HG02973 (cell line): ENCODE data around the gene TPPP2.
"Not testable (repeated sequence)": the region's sequence is repeated elsewhere in the genome, so short reads cannot be mapped to it uniquely, and the experiment has no call there.

Experiments
- ATAC-seq: cut with Tn5 transposase; IDR thresholded peaks from one replicate; pipeline ENCODE4 v1.9.1; 2021; ENCODE audit warnings: moderate library complexity; ENCODE audit not compliant: unreplicated experiment

The TPPP2 gene

GRCh38 chr14:21037156-21037555 is 7.1 kb downstream of the TPPP2 start:
- ATAC-seq: no peak

DNA sequence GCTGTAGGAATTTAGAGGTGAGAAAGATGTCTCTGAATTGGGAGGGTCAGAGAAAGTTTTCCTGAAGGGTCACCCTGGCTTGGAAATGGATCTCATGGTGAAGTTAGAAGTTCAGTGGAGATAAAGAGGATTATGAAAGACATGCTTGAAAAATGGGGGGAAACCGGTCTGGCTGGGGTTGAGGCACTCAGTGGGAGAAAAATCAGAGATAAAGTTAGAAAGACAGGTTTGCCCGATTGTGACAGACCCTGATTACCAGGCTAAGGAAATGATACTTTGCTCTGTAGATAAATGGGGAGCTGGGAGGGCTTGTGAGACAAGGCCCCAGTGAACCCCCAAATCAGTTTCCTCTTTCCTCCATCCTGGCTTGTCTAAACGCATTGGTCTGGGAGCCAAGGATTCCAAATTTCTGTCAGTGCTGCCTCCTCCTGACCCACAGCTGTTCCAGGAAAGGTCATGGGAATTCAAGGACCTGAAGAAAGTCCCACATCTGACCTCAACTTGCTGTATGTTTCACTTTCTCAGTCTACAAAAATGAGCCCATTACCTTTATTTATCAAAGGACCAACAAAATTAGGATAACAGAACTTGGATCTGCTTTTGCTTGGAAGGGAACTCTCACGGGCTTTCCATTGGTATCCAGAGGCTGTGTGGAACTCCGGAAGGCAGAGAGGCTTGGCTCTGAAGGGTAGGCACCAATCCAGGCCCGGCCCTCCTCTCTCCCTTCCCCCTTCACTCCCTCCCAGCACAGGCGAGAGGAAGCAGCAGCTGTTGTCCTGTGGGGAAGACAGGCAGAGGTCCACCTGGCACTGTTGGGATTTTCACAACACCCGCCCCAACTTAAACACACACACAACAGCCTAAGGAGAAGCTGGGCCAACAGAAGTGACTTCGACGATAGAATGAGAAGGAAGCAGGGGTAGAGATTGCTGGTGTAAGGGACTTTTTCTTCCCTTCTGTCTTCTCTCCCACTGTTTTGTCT is 8.7 kb downstream of the TPPP2 start:
- ATAC-seq: no peak

- no peak for ATAC-seq
Measured at GRCh38 chr14:21039585-21040369, 9.8 kb downstream of the TPPP2 start.

DNA sequence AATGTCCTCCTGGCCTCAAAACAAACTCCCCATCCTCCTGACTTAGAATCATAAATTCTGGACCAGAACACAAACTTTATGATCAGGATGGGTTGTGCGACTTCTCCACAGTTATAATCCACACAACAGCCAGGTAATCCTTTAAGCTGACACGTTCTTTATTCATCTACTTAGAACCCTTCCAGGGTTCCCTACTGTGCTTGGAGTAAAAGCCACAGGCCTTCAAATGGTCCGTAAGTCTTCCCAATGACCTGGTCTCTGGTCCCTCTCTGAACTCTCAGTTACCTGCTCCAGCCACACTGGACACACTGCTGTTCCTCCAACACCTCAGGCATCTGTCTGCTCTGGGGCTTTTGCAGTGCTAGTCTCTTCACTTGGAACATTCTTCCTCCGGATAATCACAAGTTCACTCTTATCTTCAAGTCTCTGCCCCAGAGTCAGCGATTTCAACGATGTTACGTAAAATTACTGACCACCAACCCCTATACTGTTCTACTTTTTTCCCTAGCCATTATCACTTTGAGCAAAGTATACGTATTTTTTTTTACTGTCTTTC is 10.4 kb downstream of the TPPP2 start:
- no peak for ATAC-seq

DNA sequence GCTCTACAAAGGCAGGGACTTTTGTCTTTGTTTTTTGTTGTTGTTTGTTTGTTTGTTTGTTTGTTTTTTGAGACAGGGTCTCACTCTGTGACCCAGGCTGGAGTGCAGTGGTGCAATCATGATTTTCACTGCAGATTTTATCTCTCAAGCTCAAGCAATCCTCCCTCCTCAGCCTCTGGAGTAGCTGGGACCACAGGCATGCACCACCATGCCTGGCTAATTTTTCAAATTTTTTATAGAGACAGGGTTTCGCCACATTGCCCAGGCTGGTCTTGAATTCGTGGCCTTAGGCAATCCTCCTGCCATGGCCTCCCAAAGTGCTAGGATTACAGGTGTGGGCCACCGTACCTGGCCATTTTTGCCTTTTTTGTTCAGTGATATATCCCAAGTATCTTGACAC is 10.9 kb downstream of the TPPP2 start:
- ATAC-seq: not testable (repeated sequence)

- ATAC-seq: no peak
Measured at GRCh38 chr14:21041676-21042433, 11.8 kb downstream of the TPPP2 start, which contains the start of gene RNASE7. TSS of gene RNASE7 (plus strand) at chr14:21042362. CDS start at chr14:21042993, 631 bp downstream.

DNA sequence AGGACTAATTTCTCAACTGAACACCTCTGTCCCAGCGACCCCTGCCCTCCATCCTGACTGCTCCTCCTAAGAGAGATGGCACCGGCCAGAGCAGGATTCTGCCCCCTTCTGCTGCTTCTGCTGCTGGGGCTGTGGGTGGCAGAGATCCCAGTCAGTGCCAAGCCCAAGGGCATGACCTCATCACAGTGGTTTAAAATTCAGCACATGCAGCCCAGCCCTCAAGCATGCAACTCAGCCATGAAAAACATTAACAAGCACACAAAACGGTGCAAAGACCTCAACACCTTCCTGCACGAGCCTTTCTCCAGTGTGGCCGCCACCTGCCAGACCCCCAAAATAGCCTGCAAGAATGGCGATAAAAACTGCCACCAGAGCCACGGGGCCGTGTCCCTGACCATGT is 12.9 kb downstream of the TPPP2 start:
- no peak for ATAC-seq

DNA sequence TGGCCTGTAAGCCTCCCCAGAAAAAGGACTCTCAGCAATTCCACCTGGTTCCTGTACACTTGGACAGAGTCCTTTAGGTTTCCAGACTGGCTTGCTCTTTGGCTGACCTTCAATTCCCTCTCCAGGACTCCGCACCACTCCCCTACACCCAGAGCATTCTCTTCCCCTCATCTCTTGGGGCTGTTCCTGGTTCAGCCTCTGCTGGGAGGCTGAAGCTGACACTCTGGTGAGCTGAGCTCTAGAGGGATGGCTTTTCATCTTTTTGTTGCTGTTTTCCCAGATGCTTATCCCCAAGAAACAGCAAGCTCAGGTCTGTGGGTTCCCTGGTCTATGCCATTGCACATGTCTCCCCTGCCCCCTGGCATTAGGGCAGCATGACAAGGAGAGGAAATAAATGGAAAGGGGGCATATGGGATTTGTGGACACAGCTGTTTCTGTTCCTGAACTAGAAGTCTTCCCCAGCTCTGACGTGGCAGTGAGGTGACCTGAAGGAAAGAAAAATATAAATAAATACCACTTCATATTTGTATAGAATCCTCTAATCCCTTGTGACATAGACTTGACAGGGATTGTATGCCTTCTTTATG is 13.5 kb downstream of the TPPP2 start:
- ATAC-seq: no peak

GRCh38 chr14:21043974-21044618 is 14.1 kb downstream of the TPPP2 start:
- no peak for ATAC-seq

GRCh38 chr14:21047378-21047781 is 17.4 kb downstream of the TPPP2 start:
- no peak for ATAC-seq

DNA sequence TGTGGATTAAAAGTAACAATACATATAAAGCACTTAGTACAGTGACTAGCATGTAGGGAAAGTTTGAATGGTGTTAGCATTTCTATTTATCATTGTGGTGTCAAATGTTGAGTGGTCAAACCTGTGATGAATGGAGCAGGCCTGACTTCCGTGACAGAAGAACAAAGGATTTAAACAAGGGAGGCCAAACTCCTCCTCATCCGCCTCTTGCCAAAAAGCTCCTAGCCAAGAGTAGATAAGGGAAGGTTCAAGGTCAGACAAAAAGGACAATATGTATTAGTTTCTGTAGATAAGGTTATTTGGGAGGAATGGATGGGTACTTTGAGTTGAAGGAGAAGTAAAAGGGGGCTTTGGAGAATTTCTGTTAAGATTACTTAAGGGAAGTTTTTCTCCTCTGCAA is 18.6 kb downstream of the TPPP2 start:
- no peak for ATAC-seq

GRCh38 chr14:21049271-21049673 is 19.3 kb downstream of the TPPP2 start:
- ATAC-seq: no peak

- ATAC-seq: no peak
Measured at GRCh38 chr14:21050597-21050996, 20.6 kb downstream of the TPPP2 start.

DNA sequence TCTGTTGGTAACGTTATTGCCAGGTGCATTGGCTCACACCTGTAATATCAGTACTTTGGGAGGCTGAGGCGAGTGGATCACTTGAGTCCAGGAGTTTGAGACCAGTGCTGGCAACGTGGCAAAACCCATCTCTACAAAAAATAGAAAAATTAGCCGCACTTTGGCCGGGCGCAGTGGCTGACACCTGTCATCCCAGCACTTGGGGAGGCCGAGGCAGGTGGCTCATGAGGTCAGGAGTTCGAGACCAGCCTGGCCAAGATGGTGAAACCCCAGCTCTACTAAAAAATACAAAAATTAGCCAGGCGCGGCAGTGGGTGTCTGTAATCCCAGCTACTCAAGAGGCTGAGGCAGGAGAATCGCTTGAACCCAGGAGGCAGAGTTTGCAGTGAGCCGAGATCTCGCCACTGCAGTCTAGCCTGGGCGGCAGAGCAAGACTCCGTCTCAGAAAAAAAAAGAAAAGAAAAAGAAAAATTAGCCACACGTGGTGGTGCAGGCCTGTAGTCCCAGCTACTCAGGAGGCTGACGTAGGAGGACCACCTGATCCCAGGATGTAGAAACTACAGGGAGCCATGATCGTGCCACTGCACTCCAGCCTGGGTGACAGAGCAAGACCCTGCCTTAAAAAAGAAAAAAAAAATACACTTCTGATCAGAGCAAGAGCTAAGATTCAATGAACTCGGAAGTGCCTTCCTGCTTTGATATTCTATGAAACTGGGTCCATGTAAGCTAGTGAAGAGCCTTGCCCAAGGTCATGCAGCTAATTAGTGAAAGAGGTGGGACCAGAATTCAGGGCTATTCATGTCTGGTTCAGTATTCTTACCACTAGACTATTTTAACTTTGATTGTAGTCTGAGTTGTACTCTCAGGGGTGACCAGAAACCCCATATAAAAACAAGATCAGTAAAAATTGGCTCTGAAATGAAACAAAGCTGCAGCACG is 23.4 kb downstream of the TPPP2 start:
- ATAC-seq: no peak

- no peak for ATAC-seq
Measured at GRCh38 chr14:21054123-21054767, 24.2 kb downstream of the TPPP2 start.

- no peak for ATAC-seq
Measured at GRCh38 chr14:21054768-21055145, 24.7 kb downstream of the TPPP2 start.

- no peak for ATAC-seq
Measured at GRCh38 chr14:21055432-21056117, 25.6 kb downstream of the TPPP2 start.
